Fibroblast of mammary gland (primary cell): ENCODE data around the gene USP53.
"Not testable (repeated sequence)": the region's sequence is repeated elsewhere in the genome, so short reads cannot be mapped to it uniquely, and the experiment has no call there.

Source experiments
- DNase-seq: peaks from one replicate; pipeline ENCODE4 v3.0.0-alpha.2; 2010; ENCODE audit warnings: low read depth
- H3K4me3 ChIP-seq: 2 replicates; pipeline ENCODE4 v1.5.1; 2011; ENCODE audit warnings: low read depth, mild to moderate bottlenecking, low read length, moderate library complexity; ENCODE audit not compliant: control insufficient read depth
- TF ChIP-seq, protein P1 (sequence below): conservative IDR thresholded peaks from 2 replicates; pipeline ENCODE4 v1.5.1; 2011; ENCODE audit warnings: low read depth, low read length, inconsistent platforms; ENCODE audit not compliant: control insufficient read depth, insufficient read depth

USP53 gene

DNA sequence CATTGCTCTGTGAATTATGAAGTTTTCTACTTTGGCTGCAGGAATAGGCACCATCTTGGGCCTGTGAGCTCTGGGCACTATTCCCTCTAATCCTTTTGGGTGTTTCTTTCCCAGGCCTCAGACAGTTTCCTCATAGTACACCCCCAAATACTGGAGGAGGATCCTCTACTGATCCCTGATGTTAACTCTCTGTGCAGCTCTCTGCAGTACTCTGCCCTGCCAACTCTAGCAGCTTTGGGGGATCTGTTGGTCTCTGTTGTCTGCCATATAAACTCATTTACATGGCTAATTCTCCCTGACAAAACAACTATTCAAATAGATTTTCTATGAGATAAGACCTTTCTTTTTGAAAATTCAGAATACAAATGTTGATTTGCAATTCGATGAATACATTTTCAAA is 29.9 kb downstream of the USP53 start:
- no peak overlapping the region for H3K4me3 ChIP-seq

DNA sequence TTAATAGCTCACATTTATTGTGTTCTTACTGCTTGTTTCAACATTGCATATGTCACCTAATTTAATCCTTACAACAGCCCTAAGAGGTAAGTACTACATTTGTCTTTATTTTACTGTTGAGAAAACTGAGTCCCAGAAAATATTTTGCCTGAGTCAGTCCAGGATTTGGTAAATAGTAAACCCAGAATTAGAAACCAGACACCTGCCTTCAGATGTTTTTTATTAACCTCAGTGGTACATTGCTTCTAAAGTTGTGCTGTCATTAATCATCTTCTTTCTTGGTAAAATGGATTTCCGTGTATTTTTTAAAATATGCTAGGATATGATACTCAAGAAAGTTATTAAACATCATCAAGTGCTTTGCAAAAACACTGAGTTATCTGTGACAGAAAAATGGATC is 31.4 kb downstream of the USP53 start:
- H3K4me3 ChIP-seq, result no peak overlapping the region
- DNase-seq, result no peak
- TF ChIP-seq, protein P1, sequence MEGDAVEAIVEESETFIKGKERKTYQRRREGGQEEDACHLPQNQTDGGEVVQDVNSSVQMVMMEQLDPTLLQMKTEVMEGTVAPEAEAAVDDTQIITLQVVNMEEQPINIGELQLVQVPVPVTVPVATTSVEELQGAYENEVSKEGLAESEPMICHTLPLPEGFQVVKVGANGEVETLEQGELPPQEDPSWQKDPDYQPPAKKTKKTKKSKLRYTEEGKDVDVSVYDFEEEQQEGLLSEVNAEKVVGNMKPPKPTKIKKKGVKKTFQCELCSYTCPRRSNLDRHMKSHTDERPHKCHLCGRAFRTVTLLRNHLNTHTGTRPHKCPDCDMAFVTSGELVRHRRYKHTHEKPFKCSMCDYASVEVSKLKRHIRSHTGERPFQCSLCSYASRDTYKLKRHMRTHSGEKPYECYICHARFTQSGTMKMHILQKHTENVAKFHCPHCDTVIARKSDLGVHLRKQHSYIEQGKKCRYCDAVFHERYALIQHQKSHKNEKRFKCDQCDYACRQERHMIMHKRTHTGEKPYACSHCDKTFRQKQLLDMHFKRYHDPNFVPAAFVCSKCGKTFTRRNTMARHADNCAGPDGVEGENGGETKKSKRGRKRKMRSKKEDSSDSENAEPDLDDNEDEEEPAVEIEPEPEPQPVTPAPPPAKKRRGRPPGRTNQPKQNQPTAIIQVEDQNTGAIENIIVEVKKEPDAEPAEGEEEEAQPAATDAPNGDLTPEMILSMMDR, result no peak

More for the DNA sequence above, 29.9 kb downstream of the USP53 start:
- DNase-seq, result no peak
- TF ChIP-seq, protein P1, result no peak

DNA sequence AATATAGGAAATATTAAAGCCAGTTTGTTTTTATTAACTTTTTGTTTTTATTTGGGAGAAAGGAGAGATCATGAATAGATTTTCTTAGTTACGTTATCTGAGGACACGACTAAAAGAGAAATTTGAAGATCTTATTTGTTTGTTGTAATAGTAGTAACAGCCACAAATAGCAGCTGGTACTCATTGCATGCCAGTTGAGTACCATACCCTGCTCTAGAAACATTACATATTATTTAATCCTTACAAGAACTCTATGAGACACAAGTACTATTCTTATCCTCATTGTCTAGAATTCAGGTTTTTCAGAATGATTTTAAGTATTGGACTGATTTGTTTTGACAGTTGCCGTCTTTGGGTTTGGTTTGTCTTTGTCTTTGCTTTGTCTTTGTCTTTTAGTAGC is 31.8 kb downstream of the USP53 start:
- no peak for DNase-seq
- no peak overlapping the region for H3K4me3 ChIP-seq
- TF ChIP-seq, protein P1, result no peak

GRCh38 chr4:119244832-119245231 is 32.3 kb downstream of the USP53 start:
- no peak for DNase-seq
- no peak overlapping the region for H3K4me3 ChIP-seq
- TF ChIP-seq, protein P1, result no peak

DNA sequence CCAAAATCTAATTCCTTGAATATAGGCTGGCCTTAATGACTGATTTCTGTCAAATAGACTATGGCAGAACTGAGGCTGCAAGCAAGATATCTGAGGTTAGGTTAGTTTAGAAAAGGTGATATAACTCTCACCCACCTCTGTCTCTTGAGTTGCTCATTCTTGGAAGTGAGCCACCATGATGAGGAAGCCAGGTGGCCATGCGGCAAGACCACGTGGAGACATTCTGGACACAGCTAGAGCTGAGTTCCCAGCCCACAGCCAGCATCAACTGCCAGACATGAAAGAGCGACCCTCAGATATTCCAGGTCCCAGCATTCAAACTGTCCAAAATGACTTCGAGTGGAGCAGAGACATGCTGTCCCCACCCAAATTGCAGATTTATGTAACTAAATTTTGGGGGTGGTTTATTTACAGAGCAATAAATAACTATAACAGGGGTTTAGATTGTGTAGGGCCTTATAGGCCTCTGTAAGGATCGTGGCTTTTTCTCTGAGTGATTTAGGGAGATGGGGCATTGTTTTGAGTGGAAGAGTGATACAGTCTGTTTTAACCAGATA is 33.7 kb downstream of the USP53 start:
- no peak for DNase-seq
- no peak overlapping the region for H3K4me3 ChIP-seq
- TF ChIP-seq, protein P1, result no peak

- not testable (repeated sequence) for DNase-seq, H3K4me3 ChIP-seq
Observed at GRCh38 chr4:119251037-119251436, 38.5 kb downstream of the USP53 start.

DNA sequence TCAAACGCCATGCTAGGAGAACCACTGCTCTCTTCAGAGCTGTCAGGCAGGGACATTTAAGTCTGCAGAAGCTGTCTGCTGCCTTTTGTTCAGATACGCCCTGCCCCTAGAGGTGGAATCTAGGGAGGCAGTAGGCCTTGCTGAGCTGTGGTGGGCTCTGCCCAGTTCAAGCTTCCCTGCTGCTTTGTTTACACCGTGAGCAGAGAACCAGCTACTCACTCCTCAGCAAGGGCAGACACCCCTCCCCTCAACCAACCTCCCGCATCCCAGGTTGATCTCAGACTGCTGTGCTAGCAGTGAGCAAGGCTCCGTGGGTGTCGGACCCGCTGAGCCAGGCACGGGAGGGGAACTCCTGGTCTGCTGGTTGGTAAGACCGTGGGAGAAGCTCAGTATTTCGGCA is 42.7 kb downstream of the USP53 start:
- H3K4me3 ChIP-seq, DNase-seq: not testable (repeated sequence)

DNA sequence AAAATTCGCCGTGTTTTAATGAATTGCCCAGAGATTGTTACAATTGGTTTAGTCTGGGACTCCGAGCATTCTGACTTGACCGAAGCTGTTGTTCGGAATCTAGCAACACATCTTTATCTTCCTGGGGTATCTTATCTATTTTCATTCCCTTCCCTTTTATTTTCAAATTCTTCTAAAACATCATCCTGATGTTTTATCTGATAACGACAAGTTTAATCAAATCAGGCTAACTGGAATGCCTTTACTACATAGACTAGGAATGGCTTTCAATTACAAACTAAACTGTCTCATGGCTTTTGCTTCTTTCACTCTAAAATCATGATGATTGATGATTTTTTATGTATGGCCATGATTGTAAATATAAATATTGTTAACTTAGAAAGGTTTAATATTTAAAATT is 48.0 kb downstream of the USP53 start:
- no peak overlapping the region for H3K4me3 ChIP-seq
- TF ChIP-seq, protein P1, result no peak
- no peak for DNase-seq
